Stimulated activated CD8-positive, alpha-beta memory T cell treated with anti-CD3 and anti-CD28 coated beads, Interleukin-12 subunit alpha, Interleukin-12 subunit beta, amount 100 ng/mL, for 4 hours (primary cell): ENCODE results near the gene SFSWAP.
"Not testable (repeated sequence)": the region's sequence is repeated elsewhere in the genome, so short reads cannot be mapped to it uniquely, and the experiment has no call there.

ENCODE experiments used
- DNase-seq: peaks from one replicate; pipeline ENCODE4 v3.0.0-alpha.2; 2020; ENCODE audit warnings: low read depth

SFSWAP gene

GRCh38 chr12:131759176-131759575 is 48.3 kb downstream of the SFSWAP start:
- no peak for DNase-seq

- no peak for DNase-seq
These were observed 50.7 kb downstream of the SFSWAP start for GRCh38 chr12:131761638-131762037.

GRCh38 chr12:131764738-131765137 is 53.8 kb downstream of the SFSWAP start:
- no peak for DNase-seq

- no peak for DNase-seq
These were observed 55.1 kb downstream of the SFSWAP start for GRCh38 chr12:131765961-131766360.

- no peak for DNase-seq
These were observed 55.7 kb downstream of the SFSWAP start for GRCh38 chr12:131766382-131767107.

- DNase-seq: no peak
These were observed 59.2 kb downstream of the SFSWAP start for GRCh38 chr12:131770120-131770519.

GRCh38 chr12:131771965-131772364 is 61.1 kb downstream of the SFSWAP start:
- no peak for DNase-seq

GRCh38 chr12:131773582-131774221 is 62.8 kb downstream of the SFSWAP start:
- DNase-seq: no peak

GRCh38 chr12:131774576-131775391 is 63.9 kb downstream of the SFSWAP start:
- no peak for DNase-seq

GRCh38 chr12:131775392-131776236 is 64.7 kb downstream of the SFSWAP start:
- DNase-seq: no peak

GRCh38 chr12:131776237-131776889 is 65.5 kb downstream of the SFSWAP start:
- DNase-seq: no peak

GRCh38 chr12:131777269-131777668 is 66.4 kb downstream of the SFSWAP start:
- DNase-seq: not testable (repeated sequence)

GRCh38 chr12:131779027-131779426 is 68.1 kb downstream of the SFSWAP start:
- DNase-seq: no peak

GRCh38 chr12:131782061-131782460 is 71.2 kb downstream of the SFSWAP start:
- DNase-seq: no peak

- DNase-seq: no peak
These were observed 73.1 kb downstream of the SFSWAP start for GRCh38 chr12:131783915-131784541.

- no peak for DNase-seq
These were observed 74.2 kb downstream of the SFSWAP start for GRCh38 chr12:131784909-131785762.

- DNase-seq: no peak
These were observed 75.0 kb downstream of the SFSWAP start for GRCh38 chr12:131785763-131786330.

- DNase-seq: no peak
These were observed 75.4 kb downstream of the SFSWAP start for GRCh38 chr12:131786331-131786730.

- DNase-seq: no peak
These were observed 76.3 kb downstream of the SFSWAP start for GRCh38 chr12:131787143-131787660.
